Skeletal muscle tissue (tissue), 4 donors: Measurements from ENCODE around the gene DPP7. TPM values are rescaled to one million over a fixed set of nuclear protein-coding genes. Genes with fewer than 3 reads are reported as not detected.

ENCODE experiments used
- H3K27ac ChIP-seq: one replicate; pipeline ENCODE4 v1.7.0; 2013; ENCODE audit warnings: mild to moderate bottlenecking, low read depth, low read length, inconsistent platforms
- H3K27me3 ChIP-seq, 3 donors: one replicate each; pipeline ENCODE4 v1.7.0; 2013; ENCODE audit warnings: low read length in 3 of 3; ENCODE audit not compliant: control insufficient read depth in 3 of 3, insufficient read depth in 3 of 3
- H3K36me3 ChIP-seq, 3 donors: one replicate each; pipeline ENCODE4 v1.7.0; 2013; ENCODE audit warnings: low read length in 3 of 3; ENCODE audit not compliant: control insufficient read depth in 3 of 3, insufficient read depth in 3 of 3
- H3K4me1 ChIP-seq, 3 donors: one replicate each; pipeline ENCODE4 v1.7.0; 2013; ENCODE audit warnings: low read length in 3 of 3, mild to moderate bottlenecking in 3 of 3; ENCODE audit not compliant: control insufficient read depth in 3 of 3, insufficient read depth in 3 of 3
- H3K4me3 ChIP-seq, 3 donors: one replicate each; pipeline ENCODE4 v1.7.0; 2013; ENCODE audit warnings: low read length in 3 of 3
- H3K9ac ChIP-seq, 3 donors: one replicate each; pipeline ENCODE4 v1.7.0; 2013; ENCODE audit warnings: low read length in 3 of 3, mild to moderate bottlenecking in 3 of 3, moderate library complexity in 2 of 3, low read depth in 1 of 3
- H3K9me3 ChIP-seq, 3 donors: one replicate each; pipeline ENCODE4 v1.7.0; 2013; ENCODE audit warnings: low read length in 3 of 3; ENCODE audit not compliant: control insufficient read depth in 3 of 3
- total RNA-seq: library from RNA; depleted of rRNA; stranded (reverse); fragments of >200 nt; gene quantifications from one replicate; pipeline ENCODE4 v1.2.3, GENCODE V29; 2014
- donor health status: Osteomylitis.

DPP7 gene
- total RNA-seq, 1 donor from 2014 or later = 19.8 TPM

- Histone ChIP-seq H3K9ac (no peak overlapping the region), H3K4me1 (no peaks in the 10 kb centered on the region), H3K27me3 (no peaks in the 10 kb centered on the region), H3K4me3 (no peak overlapping the region), H3K9me3 (no peaks in the 10 kb centered on the region), H3K27ac (no peak overlapping the region), H3K36me3 (peaks cover 69 to 85% (median 76%) of the 10 kb centered on the region in 3 donors)
Observed at GRCh38 chr9:137105814-137106661, 8.5 kb downstream of the DPP7 start.

GRCh38 chr9:137103206-137103999 is 11.1 kb downstream of the DPP7 start:
- no peak overlapping the region for H3K27ac ChIP-seq
- H3K4me1 ChIP-seq = no peaks in the 10 kb centered on the region
- H3K9me3 ChIP-seq = no peaks in the 10 kb centered on the region
- no peak overlapping the region for H3K4me3 ChIP-seq
- H3K27me3 ChIP-seq = no peaks in the 10 kb centered on the region
- peaks cover 76 to 87% (median 80%) of the 10 kb centered on the region in 3 donors for H3K36me3 ChIP-seq
- H3K9ac ChIP-seq = no peak overlapping the region

- H3K4me3 ChIP-seq = no peak overlapping the region
- no peak overlapping the region for H3K27ac ChIP-seq
- H3K9ac ChIP-seq = no peak overlapping the region
- no peaks in the 10 kb centered on the region for H3K9me3 ChIP-seq
- no peaks in the 10 kb centered on the region for H3K4me1 ChIP-seq
- peaks cover 69 to 79% (median 75%) of the 10 kb centered on the region in 3 donors for H3K36me3 ChIP-seq
- no peaks in the 10 kb centered on the region for H3K27me3 ChIP-seq
Observed at GRCh38 chr9:137099231-137099630, 15.3 kb downstream of the DPP7 start.

- Histone ChIP-seq H3K27me3 (no peaks in the 10 kb centered on the region), H3K4me1 (no peaks in the 10 kb centered on the region), H3K9ac (no peak overlapping the region), H3K36me3 (peaks cover 58 to 66% (median 64%) of the 10 kb centered on the region in 3 donors), H3K27ac (no peak overlapping the region), H3K9me3 (no peaks in the 10 kb centered on the region), H3K4me3 (no peak overlapping the region)
Observed at GRCh38 chr9:137097761-137098462, 16.6 kb downstream of the DPP7 start.

GRCh38 chr9:137096785-137097546 is 17.6 kb downstream of the DPP7 start:
- no peak overlapping the region for H3K4me3 ChIP-seq
- H3K36me3 ChIP-seq = peaks cover 48 to 64% (median 60%) of the 10 kb centered on the region in 3 donors
- H3K9ac ChIP-seq = no peak overlapping the region
- H3K9me3 ChIP-seq = no peaks in the 10 kb centered on the region
- H3K27me3 ChIP-seq = no peaks in the 10 kb centered on the region
- no peaks in the 10 kb centered on the region for H3K4me1 ChIP-seq
- no peak overlapping the region for H3K27ac ChIP-seq

- H3K4me3 ChIP-seq = no peak overlapping the region
- no peaks in the 10 kb centered on the region for H3K27me3 ChIP-seq
- H3K4me1 ChIP-seq = no peaks in the 10 kb centered on the region
- no peak overlapping the region for H3K9ac ChIP-seq
- no peak overlapping the region for H3K27ac ChIP-seq
- H3K9me3 ChIP-seq = no peaks in the 10 kb centered on the region
- peaks cover 41 to 59% (median 56%) of the 10 kb centered on the region in 3 donors for H3K36me3 ChIP-seq
Observed at GRCh38 chr9:137095664-137096517, 18.6 kb downstream of the DPP7 start.

- H3K9me3 ChIP-seq = no peaks in the 10 kb centered on the region
Observed at GRCh38 chr9:137089232-137089947, 25.1 kb downstream of the DPP7 start.

GRCh38 chr9:137088121-137088520 is 26.4 kb downstream of the DPP7 start:
- Histone ChIP-seq H3K9ac (no peak overlapping the region), H3K4me3 (no peak overlapping the region), H3K27ac (no peak overlapping the region), H3K27me3 (no peaks in the 10 kb centered on the region), H3K36me3 (peaks cover 17 to 34% (median 23%) of the 10 kb centered on the region in 3 donors), H3K9me3 (no peaks in the 10 kb centered on the region), H3K4me1 (peaks cover 17 to 29% (median 20%) of the 10 kb centered on the region in 3 donors)

More at GRCh38 chr9:137089232-137089947, 25.1 kb downstream of the DPP7 start:
- Histone ChIP-seq H3K36me3 (peaks cover 17 to 37% (median 23%) of the 10 kb centered on the region in 3 donors), H3K9ac (no peak overlapping the region), H3K4me1 (peaks cover 17 to 23% (median 20%) of the 10 kb centered on the region in 3 donors), H3K4me3 (no peak overlapping the region), H3K27me3 (no peaks in the 10 kb centered on the region), H3K27ac (no peak overlapping the region)
